ENCODE results near the gene SNORC. TPM values are rescaled to one million over a fixed set of nuclear protein-coding genes. Genes with fewer than 3 reads are reported as not detected.

Gene SNORC
- total RNA-seq, 2 experiments from 2014 or later: 2.1 to 2.4 TPM

DNA sequence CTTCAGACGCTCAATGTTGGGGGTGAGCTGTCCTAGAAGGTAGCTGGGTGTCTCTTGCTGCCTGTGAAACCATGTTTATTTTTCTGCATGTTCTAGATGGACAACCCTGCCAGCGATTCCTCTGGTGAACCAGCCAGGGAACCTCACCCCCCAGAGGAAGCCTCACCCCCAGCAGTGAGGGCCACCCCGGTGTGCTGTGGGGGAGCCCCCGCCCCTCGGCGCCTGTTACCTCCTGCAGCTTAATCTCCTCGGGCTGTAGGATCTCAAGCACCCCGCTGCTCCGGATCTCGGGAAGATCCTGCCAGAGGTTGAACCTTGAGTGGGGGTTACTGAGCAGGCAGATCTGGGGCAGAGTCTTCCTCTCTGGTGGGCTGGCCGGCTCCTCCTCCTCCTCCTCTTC is 50.0 kb downstream of the SNORC start:
- peaks cover 47% of the 10 kb centered on the region for H3K27me3 Mint-ChIP-seq
- DNase-seq (no peak), ATAC-seq (no peak)
- intact Hi-C loops (cut with micrococcal nuclease): no loop called here
- CTCF ChIA-PET: no interaction called here
- H3K9me3 Mint-ChIP-seq: no peaks in the 10 kb centered on the region
- H3K4me3 Mint-ChIP-seq: no peak overlapping the region
- no peaks in the 10 kb centered on the region for H3K4me1 Mint-ChIP-seq (ENCODE audit: low read depth)
- TF ChIP-seq, protein P1, sequence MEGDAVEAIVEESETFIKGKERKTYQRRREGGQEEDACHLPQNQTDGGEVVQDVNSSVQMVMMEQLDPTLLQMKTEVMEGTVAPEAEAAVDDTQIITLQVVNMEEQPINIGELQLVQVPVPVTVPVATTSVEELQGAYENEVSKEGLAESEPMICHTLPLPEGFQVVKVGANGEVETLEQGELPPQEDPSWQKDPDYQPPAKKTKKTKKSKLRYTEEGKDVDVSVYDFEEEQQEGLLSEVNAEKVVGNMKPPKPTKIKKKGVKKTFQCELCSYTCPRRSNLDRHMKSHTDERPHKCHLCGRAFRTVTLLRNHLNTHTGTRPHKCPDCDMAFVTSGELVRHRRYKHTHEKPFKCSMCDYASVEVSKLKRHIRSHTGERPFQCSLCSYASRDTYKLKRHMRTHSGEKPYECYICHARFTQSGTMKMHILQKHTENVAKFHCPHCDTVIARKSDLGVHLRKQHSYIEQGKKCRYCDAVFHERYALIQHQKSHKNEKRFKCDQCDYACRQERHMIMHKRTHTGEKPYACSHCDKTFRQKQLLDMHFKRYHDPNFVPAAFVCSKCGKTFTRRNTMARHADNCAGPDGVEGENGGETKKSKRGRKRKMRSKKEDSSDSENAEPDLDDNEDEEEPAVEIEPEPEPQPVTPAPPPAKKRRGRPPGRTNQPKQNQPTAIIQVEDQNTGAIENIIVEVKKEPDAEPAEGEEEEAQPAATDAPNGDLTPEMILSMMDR (IDR thresholded peaks at IDR 0.05): no peak
- no peaks in the 10 kb centered on the region for H3K36me3 Mint-ChIP-seq (ENCODE audit: low read depth)
- POLR2A ChIA-PET: no interaction called here
- H3K27ac Mint-ChIP-seq: no peak overlapping the region

DNA sequence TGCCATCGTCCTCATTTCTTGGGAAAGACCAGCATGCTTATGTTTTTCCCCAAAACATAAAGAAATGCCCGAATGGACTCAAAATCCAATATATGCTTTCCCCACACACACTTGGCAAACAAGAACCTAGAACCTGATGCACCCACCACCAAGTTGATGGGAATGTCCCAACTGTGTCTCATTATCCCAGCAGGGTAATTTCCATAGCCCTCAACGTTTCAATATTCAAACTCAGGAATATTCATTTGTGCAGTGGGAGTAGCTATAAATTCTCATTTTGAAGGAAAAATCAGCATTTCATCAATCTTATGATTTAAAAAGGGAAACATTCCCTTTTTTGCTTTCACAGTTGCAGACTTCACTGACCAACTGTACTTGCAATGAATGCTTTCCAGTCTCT is 50.7 kb downstream of the SNORC start:
- H3K4me3 Mint-ChIP-seq: no peak overlapping the region
- H3K4me1 Mint-ChIP-seq (ENCODE audit: low read depth): no peaks in the 10 kb centered on the region
- H3K27ac Mint-ChIP-seq: no peak overlapping the region
- TF ChIP-seq, protein P1 (IDR thresholded peaks at IDR 0.05): no peak
- H3K27me3 Mint-ChIP-seq: peaks cover 51% of the 10 kb centered on the region
- CTCF ChIA-PET: no interaction called here
- no peaks in the 10 kb centered on the region for H3K36me3 Mint-ChIP-seq (ENCODE audit: low read depth)
- H3K9me3 Mint-ChIP-seq: no peaks in the 10 kb centered on the region
- ATAC-seq: no peak
- intact Hi-C loops (cut with micrococcal nuclease): no loop called here
- no peak for DNase-seq
- POLR2A ChIA-PET: interaction anchor here (0.6 kb wide), 1 partner anchor 67 kb away, joined by 4 read pairs; no protein-coding TSS in a partner anchor

DNA sequence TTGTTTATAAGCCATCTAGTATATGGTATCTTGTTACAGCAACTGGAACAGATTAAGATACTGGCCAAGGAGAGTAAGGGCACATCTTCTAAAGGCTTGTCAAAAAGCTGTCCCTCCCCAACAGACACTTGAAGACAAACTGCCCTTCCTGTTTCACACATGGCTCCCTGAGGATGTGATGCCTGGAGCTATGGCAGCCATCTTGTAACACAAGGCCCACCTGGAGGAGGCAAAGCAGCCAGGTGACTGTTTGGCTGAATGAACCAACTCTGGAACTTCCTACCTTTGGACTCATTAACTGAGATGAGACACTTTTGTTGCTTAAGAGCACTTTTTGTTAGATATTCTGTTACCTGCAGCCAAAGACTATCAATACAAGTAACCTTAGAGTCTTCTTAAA is 54.4 kb downstream of the SNORC start:
- Mint-ChIP-seq H3K36me3 (ENCODE audit: low read depth) (no peaks in the 10 kb centered on the region), H3K27ac (no peak overlapping the region), H3K4me3 (no peak overlapping the region), H3K4me1 (ENCODE audit: low read depth) (peaks cover 4% of the 10 kb centered on the region), H3K27me3 (peaks cover 52% of the 10 kb centered on the region), H3K9me3 (no peaks in the 10 kb centered on the region)
- ATAC-seq: no peak
- DNase-seq: no peak
- intact Hi-C loops (cut with micrococcal nuclease): no loop called here
- ChIA-PET CTCF (interaction anchor here (1.3 kb wide), 1 partner anchor 130 kb away, joined by 4 read pairs; no protein-coding TSS in a partner anchor), POLR2A (no interaction called here)
- TF ChIP-seq, protein P1 (IDR thresholded peaks at IDR 0.05): no peak

DNA sequence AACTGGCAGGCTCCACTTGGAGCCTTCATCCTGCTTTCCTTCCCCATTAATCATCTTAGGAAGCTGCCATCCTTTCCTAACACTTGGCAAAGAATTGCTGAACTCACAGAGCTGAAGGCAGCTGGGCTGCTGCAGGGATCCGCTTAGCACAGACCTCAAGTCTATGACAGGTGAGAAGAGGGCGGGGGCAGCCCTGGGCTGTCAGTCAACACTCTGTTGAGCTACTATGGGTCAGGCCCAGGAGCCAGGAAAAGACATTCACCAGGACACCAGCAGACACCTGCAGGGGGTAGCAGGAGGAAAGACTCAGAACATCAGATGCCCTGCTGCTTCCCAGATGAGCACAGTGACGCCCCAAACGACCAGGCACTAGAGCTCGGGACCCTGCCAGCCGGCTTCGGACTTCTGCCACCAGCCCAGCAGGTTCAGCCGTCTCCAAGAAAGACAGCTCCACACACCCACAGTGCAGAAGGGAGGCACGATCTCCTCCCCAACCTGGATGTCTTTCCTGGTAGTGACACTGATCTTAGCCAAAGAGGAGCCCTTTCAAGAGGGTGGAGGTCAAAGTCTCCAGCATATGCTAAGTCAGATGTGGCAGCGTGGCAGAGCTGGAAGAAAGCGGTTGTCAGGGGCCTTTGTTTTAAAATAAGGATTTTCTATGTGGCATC is 55.2 kb downstream of the SNORC start:
- peaks cover 8% of the 10 kb centered on the region for H3K4me1 Mint-ChIP-seq (ENCODE audit: low read depth)
- TF ChIP-seq, protein P1 (IDR thresholded peaks at IDR 0.05): no peak
- ChIA-PET POLR2A (interaction anchor here (1.1 kb wide), 1 partner anchor 22 kb away, joined by 3 read pairs; no protein-coding TSS in a partner anchor), CTCF (interaction anchor here (1.3 kb wide), 1 partner anchor 14 kb away, joined by 3 read pairs; no protein-coding TSS in a partner anchor)
- peaks cover 53% of the 10 kb centered on the region for H3K27me3 Mint-ChIP-seq
- intact Hi-C loops (cut with micrococcal nuclease): no loop called here
- ATAC-seq: no peak
- H3K27ac Mint-ChIP-seq: no peak overlapping the region
- peaks cover 4% of the 10 kb centered on the region for H3K9me3 Mint-ChIP-seq
- H3K36me3 Mint-ChIP-seq (ENCODE audit: low read depth): no peaks in the 10 kb centered on the region
- no peak overlapping the region for H3K4me3 Mint-ChIP-seq
- no peak for DNase-seq

DNA sequence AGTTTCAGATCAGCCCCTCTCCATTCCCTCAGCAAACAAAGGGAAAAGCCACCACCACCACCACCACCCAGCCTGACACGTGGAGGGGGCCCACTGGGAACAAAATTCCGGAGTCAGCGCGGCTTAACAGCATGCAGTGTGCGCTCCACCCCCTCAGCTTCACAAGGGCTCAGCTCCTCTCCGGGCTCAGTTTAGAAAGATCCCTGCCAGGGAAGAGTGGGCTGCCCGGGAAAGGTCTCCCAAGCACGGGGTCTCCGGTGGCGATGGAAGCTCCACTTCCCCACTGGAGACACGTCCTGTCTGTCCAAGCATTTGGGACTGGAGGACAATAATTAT is 55.7 kb downstream of the SNORC start:
- intact Hi-C loops (cut with micrococcal nuclease): no loop called here
- peaks cover 8% of the 10 kb centered on the region for H3K4me1 Mint-ChIP-seq (ENCODE audit: low read depth)
- no peak for ATAC-seq
- H3K4me3 Mint-ChIP-seq: no peak overlapping the region
- TF ChIP-seq, protein P1 (IDR thresholded peaks at IDR 0.05): no peak
- H3K27me3 Mint-ChIP-seq: peaks cover 52% of the 10 kb centered on the region
- no peak for DNase-seq
- POLR2A ChIA-PET: interaction anchor here (1.1 kb wide), 1 partner anchor 22 kb away, joined by 3 read pairs; no protein-coding TSS in a partner anchor
- H3K27ac Mint-ChIP-seq: no peak overlapping the region
- H3K36me3 Mint-ChIP-seq (ENCODE audit: low read depth): no peaks in the 10 kb centered on the region
- CTCF ChIA-PET: interaction anchor here (1.3 kb wide), 1 partner anchor 15 kb away, joined by 3 read pairs; no protein-coding TSS in a partner anchor
- H3K9me3 Mint-ChIP-seq: peaks cover 4% of the 10 kb centered on the region

Data from activated CD8-positive, alpha-beta T cell treated with anti-CD3 and anti-CD28 coated beads for 36 hours (primary cell).